Astrocyte (in vitro differentiated cells and primary cell): ENCODE data around the gene NPHP4. TPM values are rescaled to one million over a fixed set of nuclear protein-coding genes. Genes with fewer than 3 reads are reported as not detected.

Experiments used
- DNase-seq: peaks from one replicate; pipeline ENCODE4 v3.0.0-alpha.2; 2010; ENCODE audit warnings: low read depth
- FAIRE-seq: peaks from 2 replicates; lab custom pipeline; 2011; peaks lifted over from hg19 to GRCh38; lab: Jason Lieb, UNC
- H2AFZ ChIP-seq: 2 replicates; pipeline ENCODE4 v1.6.0; 2012; ENCODE audit warnings: low read depth, low read length, inconsistent platforms
- H3K27ac ChIP-seq: 2 replicates; pipeline ENCODE4 v1.5.1; 2011; ENCODE audit warnings: low read depth, low read length, inconsistent platforms
- H3K27me3 ChIP-seq: 2 replicates; pipeline ENCODE4 v1.6.0; 2011; ENCODE audit warnings: low read length, inconsistent platforms; ENCODE audit not compliant: insufficient read depth
- H3K36me3 ChIP-seq: 2 replicates; pipeline ENCODE4 v1.5.1; 2011; ENCODE audit warnings: low read length, inconsistent platforms; ENCODE audit not compliant: insufficient read depth
- H3K4me1 ChIP-seq: 2 replicates; pipeline ENCODE4 v1.5.1; 2011; ENCODE audit warnings: low read length, inconsistent platforms; ENCODE audit not compliant: insufficient read depth
- H3K4me2 ChIP-seq: 2 replicates; pipeline ENCODE4 v1.6.0; 2012; ENCODE audit warnings: low read length, inconsistent platforms
- H3K4me3 ChIP-seq: 2 replicates; pipeline ENCODE4 v1.5.1; 2011; ENCODE audit warnings: low read depth, mild to moderate bottlenecking, low read length, inconsistent platforms; ENCODE audit not compliant: insufficient read depth
- H3K79me2 ChIP-seq: 2 replicates; pipeline ENCODE4 v1.6.0; 2012; ENCODE audit warnings: mild to moderate bottlenecking, low read length, inconsistent platforms; ENCODE audit not compliant: insufficient read depth
- H3K9ac ChIP-seq: 2 replicates; pipeline ENCODE4 v1.6.0; 2012; ENCODE audit warnings: mild to moderate bottlenecking, low read length, inconsistent platforms
- H3K9me3 ChIP-seq: 2 replicates; pipeline ENCODE4 v1.5.1; 2012; ENCODE audit warnings: low read depth, mild to moderate bottlenecking, low read length, inconsistent platforms; ENCODE audit not compliant: insufficient read depth
- H4K20me1 ChIP-seq: 2 replicates; pipeline ENCODE4 v1.6.0; 2012; ENCODE audit warnings: low read length, inconsistent platforms; ENCODE audit not compliant: insufficient read depth
- H3K27ac Mint-ChIP-seq: one replicate; pipeline ENCODE4 v1.8.0; 2021; ENCODE audit warnings: mild to moderate bottlenecking, mixed read lengths; ENCODE audit not compliant: unreplicated experiment
- H3K27me3 Mint-ChIP-seq: one replicate; pipeline ENCODE4 v1.8.0; 2021; ENCODE audit warnings: low read depth, mixed read lengths; ENCODE audit not compliant: unreplicated experiment
- H3K36me3 Mint-ChIP-seq: one replicate; pipeline ENCODE4 v1.8.0; 2021; ENCODE audit warnings: low read depth, mixed read lengths; ENCODE audit not compliant: unreplicated experiment
- H3K4me1 Mint-ChIP-seq: one replicate; pipeline ENCODE4 v1.8.0; 2021; ENCODE audit warnings: low read depth, mixed read lengths; ENCODE audit not compliant: unreplicated experiment
- H3K4me3 Mint-ChIP-seq: one replicate; pipeline ENCODE4 v1.8.0; 2021; ENCODE audit warnings: mild to moderate bottlenecking, moderate library complexity, mixed read lengths; ENCODE audit not compliant: unreplicated experiment
- H3K9me3 Mint-ChIP-seq: one replicate; pipeline ENCODE4 v1.8.0; 2021; ENCODE audit warnings: mild to moderate bottlenecking, mixed read lengths; ENCODE audit not compliant: unreplicated experiment
- EZH2 ChIP-seq: IDR thresholded peaks from 2 replicates; pipeline ENCODE4 v1.6.1; 2012; ENCODE audit warnings: mild to moderate bottlenecking, low read length, inconsistent platforms; ENCODE audit not compliant: insufficient read depth
- total RNA-seq: library from RNA; stranded (reverse); gene quantifications from 2 replicates; pipeline ENCODE4 v1.2.1, GENCODE V29; 2021
- TF ChIP-seq, protein P1 (sequence below): IDR thresholded peaks from 2 replicates; pipeline ENCODE4 v1.5.1; 2011; ENCODE audit warnings: low read depth, mild to moderate bottlenecking, inconsistent platforms, low read length, moderate library complexity; ENCODE audit not compliant: insufficient read depth

The NPHP4 gene
- total RNA-seq, 1 donor from 2014 or later, result 8.4 TPM

DNA sequence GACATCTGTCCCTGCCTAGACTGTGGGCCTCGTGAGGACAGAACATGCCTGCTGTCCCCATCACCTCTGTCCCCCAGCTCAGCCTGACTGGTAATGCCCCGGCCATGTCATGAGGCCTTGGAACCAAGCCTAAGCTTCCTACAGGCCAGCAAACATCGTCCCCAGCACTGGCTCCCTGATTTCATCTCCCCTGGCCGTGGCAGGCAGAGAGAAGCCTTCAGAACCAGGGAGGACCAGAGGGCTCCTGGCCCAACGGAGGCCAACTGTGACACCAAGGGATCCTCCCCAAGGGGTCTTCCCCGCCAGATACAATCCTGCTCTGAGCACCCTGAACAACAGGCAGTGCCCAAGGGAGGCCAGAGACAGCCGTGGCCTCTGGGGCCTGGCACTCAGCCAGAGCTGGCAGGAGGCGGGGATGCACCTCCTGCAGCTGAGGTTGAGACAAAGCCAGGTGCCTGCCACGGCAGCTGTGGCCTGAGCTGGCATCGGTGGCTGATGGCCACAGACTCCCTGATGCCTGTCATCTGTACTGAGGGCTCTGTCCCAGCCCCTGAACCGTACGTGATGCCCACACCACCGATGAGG, 9.9 kb upstream of the NPHP4 start:
- peaks cover 40% of the 10 kb centered on the region for H3K27me3 Mint-ChIP-seq
- no peak overlapping the region for H3K4me3 ChIP-seq
- H3K9ac ChIP-seq, result no peak overlapping the region
- no peaks in the 10 kb centered on the region for H3K9me3 Mint-ChIP-seq
- no peak for TF ChIP-seq EZH2
- TF ChIP-seq, protein P1, sequence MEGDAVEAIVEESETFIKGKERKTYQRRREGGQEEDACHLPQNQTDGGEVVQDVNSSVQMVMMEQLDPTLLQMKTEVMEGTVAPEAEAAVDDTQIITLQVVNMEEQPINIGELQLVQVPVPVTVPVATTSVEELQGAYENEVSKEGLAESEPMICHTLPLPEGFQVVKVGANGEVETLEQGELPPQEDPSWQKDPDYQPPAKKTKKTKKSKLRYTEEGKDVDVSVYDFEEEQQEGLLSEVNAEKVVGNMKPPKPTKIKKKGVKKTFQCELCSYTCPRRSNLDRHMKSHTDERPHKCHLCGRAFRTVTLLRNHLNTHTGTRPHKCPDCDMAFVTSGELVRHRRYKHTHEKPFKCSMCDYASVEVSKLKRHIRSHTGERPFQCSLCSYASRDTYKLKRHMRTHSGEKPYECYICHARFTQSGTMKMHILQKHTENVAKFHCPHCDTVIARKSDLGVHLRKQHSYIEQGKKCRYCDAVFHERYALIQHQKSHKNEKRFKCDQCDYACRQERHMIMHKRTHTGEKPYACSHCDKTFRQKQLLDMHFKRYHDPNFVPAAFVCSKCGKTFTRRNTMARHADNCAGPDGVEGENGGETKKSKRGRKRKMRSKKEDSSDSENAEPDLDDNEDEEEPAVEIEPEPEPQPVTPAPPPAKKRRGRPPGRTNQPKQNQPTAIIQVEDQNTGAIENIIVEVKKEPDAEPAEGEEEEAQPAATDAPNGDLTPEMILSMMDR, result no peak
- H4K20me1 ChIP-seq, result peaks cover 19% of the 10 kb centered on the region
- FAIRE-seq (no peak), DNase-seq (no peak)
- no peak overlapping the region for H3K27ac Mint-ChIP-seq
- H3K4me1 Mint-ChIP-seq, result no peaks in the 10 kb centered on the region
- peaks cover 8% of the 10 kb centered on the region for H3K27me3 ChIP-seq
- no peaks in the 10 kb centered on the region for H3K4me1 ChIP-seq
- no peak overlapping the region for H3K4me2 ChIP-seq
- H3K79me2 ChIP-seq, result no peaks in the 10 kb centered on the region
- no peak overlapping the region for H3K27ac ChIP-seq
- no peaks in the 10 kb centered on the region for H3K9me3 ChIP-seq
- no peak overlapping the region for H3K4me3 Mint-ChIP-seq
- H2AFZ ChIP-seq, result no peak overlapping the region
- H3K36me3 ChIP-seq, result no peaks in the 10 kb centered on the region
- H3K36me3 Mint-ChIP-seq, result peaks cover 2% of the 10 kb centered on the region

DNA sequence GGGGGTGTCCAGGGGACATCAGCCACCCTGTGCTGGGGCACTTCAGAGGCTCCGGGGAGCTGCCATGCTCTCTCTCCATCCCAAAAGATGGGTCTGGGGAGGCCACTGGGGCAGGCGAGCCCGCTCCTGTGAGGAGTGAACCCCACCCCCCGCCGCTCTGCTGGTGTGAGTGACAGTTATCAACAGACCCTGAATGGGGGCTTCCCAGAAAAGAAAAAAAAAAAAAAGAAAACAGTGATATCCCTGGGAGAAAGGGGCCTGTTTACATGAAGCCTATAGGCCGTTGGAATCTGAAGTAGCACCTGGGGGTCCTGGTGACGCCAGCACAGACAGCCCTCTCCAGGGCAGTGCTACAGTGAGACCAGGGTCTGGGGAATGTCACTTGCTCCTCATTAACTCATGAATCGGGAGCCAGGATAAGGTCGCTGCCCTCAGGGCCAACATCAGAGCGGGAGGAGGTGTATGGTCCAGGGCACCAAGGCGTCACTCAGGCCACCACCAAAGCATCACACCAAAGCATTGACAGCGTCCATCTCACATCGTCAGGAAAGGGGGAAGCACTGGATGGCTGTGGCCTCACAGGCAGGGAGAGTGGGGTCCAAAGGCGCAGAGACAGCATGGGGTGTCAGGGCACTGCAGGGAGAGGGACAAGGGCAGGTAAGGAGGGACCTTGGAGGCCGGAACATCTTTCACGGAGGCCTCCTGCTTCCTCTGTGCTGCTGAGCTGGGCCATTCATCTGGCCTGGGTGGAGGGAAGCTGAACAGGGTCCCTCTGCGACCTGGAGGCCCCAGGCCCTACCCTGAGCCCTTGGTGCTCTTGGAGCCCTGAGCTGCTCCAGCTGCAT, 8.4 kb upstream of the NPHP4 start:
- H3K4me3 Mint-ChIP-seq, result no peak overlapping the region
- Histone ChIP-seq H2AFZ (no peak overlapping the region), H4K20me1 (peaks cover 19% of the 10 kb centered on the region), H3K27ac (no peak overlapping the region), H3K4me3 (no peak overlapping the region), H3K36me3 (no peaks in the 10 kb centered on the region), H3K79me2 (no peaks in the 10 kb centered on the region), H3K9me3 (no peaks in the 10 kb centered on the region), H3K4me2 (no peak overlapping the region), H3K27me3 (peaks cover 8% of the 10 kb centered on the region), H3K4me1 (no peaks in the 10 kb centered on the region), H3K9ac (no peak overlapping the region)
- TF ChIP-seq EZH2, result no peak
- TF ChIP-seq, protein P1, result no peak
- no peaks in the 10 kb centered on the region for H3K9me3 Mint-ChIP-seq
- peaks cover 42% of the 10 kb centered on the region for H3K27me3 Mint-ChIP-seq
- no peak overlapping the region for H3K27ac Mint-ChIP-seq
- no peaks in the 10 kb centered on the region for H3K4me1 Mint-ChIP-seq
- FAIRE-seq (no peak), DNase-seq (no peak)
- H3K36me3 Mint-ChIP-seq, result peaks cover 2% of the 10 kb centered on the region
